HepG2 (cell line): ENCODE data around the gene IL1RAP. TPM values are rescaled to one million over a fixed set of nuclear protein-coding genes. Genes with fewer than 3 reads are reported as not detected.

Experiments
- ASH2L ChIP-seq: fragments of 300-600, 200-600 bp; sonication (generic); IDR thresholded peaks from 2 replicates; pipeline ENCODE4 v1.7.0; 2017; ENCODE audit warnings: low read depth, mild to moderate bottlenecking, moderate library complexity, mixed read lengths, low read length; ENCODE audit not compliant: insufficient read length
- BATF2 ChIP-seq: sonication (generic); formaldehyde crosslinking; IDR thresholded peaks from 2 replicates; pipeline ENCODE4 v1.8.0; 2022; ENCODE audit warnings: mild to moderate bottlenecking, missing genetic modification reagents, moderate library complexity
- CBX5 ChIP-seq: sonication (generic); formaldehyde crosslinking; IDR thresholded peaks from 2 replicates; pipeline ENCODE4 v1.4.0; 2020; ENCODE audit warnings: missing genetic modification reagents, borderline replicate concordance
- CENPBD1 ChIP-seq: sonication (generic); formaldehyde crosslinking; IDR thresholded peaks from 2 replicates; pipeline ENCODE4 v1.8.0; 2022; ENCODE audit warnings: missing genetic modification reagents, low read depth, mild to moderate bottlenecking, borderline replicate concordance
- DBP ChIP-seq: sonication (generic); formaldehyde crosslinking; IDR thresholded peaks from 2 replicates; pipeline ENCODE4 v1.4.0; 2020; ENCODE audit warnings: missing genetic modification reagents; ENCODE audit errors: not compliant biosample characterization
- ESRRA ChIP-seq: sonication (generic); formaldehyde crosslinking; IDR thresholded peaks from 2 replicates; pipeline ENCODE4 v1.5.1; 2020; ENCODE audit warnings: mild to moderate bottlenecking, low read depth, missing genetic modification reagents
- HNF4A ChIP-seq: sonication (generic); formaldehyde crosslinking; IDR thresholded peaks from 2 replicates; pipeline ENCODE4 v1.4.0; 2020; ENCODE audit warnings: missing genetic modification reagents
- HOMEZ ChIP-seq: IDR thresholded peaks from 2 replicates; pipeline ENCODE4 v1.6.1; 2016; ENCODE audit warnings: low read depth
- KDM1A ChIP-seq: IDR thresholded peaks from 2 replicates; pipeline ENCODE4 v1.6.1; 2016; ENCODE audit warnings: missing compliant biosample characterization
- KLF16 ChIP-seq, 2 experiments: sonication (generic) in 1 of 2; formaldehyde crosslinking in 1 of 2; IDR thresholded peaks; 2 replicates each; pipeline versions ENCODE4 v1.6.1 to v1.8.0; 2016 to 2023; ENCODE audit warnings: missing genetic modification reagents in 2 of 2, missing compliant biosample characterization in 1 of 2
- MBD4 ChIP-seq: IDR thresholded peaks from 2 replicates; pipeline ENCODE4 v1.6.1; 2012; ENCODE audit warnings: low read length, inconsistent platforms, borderline replicate concordance
- PRPF4 ChIP-seq: fragments of 200-400 bp; formaldehyde crosslinking; IDR thresholded peaks from 2 replicates; pipeline ENCODE4 v1.6.1; 2016; ENCODE audit warnings: low read length, low read depth; ENCODE audit not compliant: poor library complexity, severe bottlenecking
- RARA ChIP-seq: IDR thresholded peaks from 2 replicates; pipeline ENCODE4 v1.6.1; 2016; ENCODE audit warnings: missing genetic modification reagents, missing compliant biosample characterization
- RCOR2 ChIP-seq: IDR thresholded peaks from 2 replicates; pipeline ENCODE4 v1.6.1; 2016; ENCODE audit warnings: missing biosample characterization, missing genetic modification reagents
- SIX4 ChIP-seq: sonication (generic); formaldehyde crosslinking; IDR thresholded peaks from 2 replicates; pipeline ENCODE4 v1.4.0; 2020; ENCODE audit warnings: missing genetic modification reagents
- THAP7 ChIP-seq: sonication (generic); formaldehyde crosslinking; IDR thresholded peaks from 2 replicates; pipeline ENCODE4 v1.8.1; 2023; ENCODE audit warnings: mild to moderate bottlenecking, missing genetic modification reagents
- ZBTB34 ChIP-seq: sonication (generic); formaldehyde crosslinking; IDR thresholded peaks from 2 replicates; pipeline ENCODE4 v1.8.0; 2022; ENCODE audit warnings: mild to moderate bottlenecking, missing genetic modification reagents
- ZBTB7A ChIP-seq: sonication (generic); formaldehyde crosslinking; IDR thresholded peaks from 2 replicates; pipeline ENCODE4 v1.8.0; 2022; ENCODE audit warnings: mild to moderate bottlenecking, missing genetic modification reagents
- ZGPAT ChIP-seq: IDR thresholded peaks from 2 replicates; pipeline ENCODE4 v1.6.1; 2016; ENCODE audit warnings: mild to moderate bottlenecking
- ZKSCAN8 ChIP-seq: IDR thresholded peaks from 2 replicates; pipeline ENCODE4 v1.6.1; 2016; ENCODE audit warnings: borderline replicate concordance, missing genetic modification reagents, missing compliant biosample characterization
- ZNF30 ChIP-seq: sonication (generic); formaldehyde crosslinking; IDR thresholded peaks from 2 replicates; pipeline ENCODE4 v1.5.0; 2020; ENCODE audit warnings: mild to moderate bottlenecking, missing genetic modification reagents
- ZNF335 ChIP-seq: sonication (generic); formaldehyde crosslinking; IDR thresholded peaks from 2 replicates; pipeline ENCODE4 v1.4.0; 2020; ENCODE audit warnings: missing genetic modification reagents
- ZNF543 ChIP-seq: sonication (generic); formaldehyde crosslinking; IDR thresholded peaks from 2 replicates; pipeline ENCODE4 v1.4.0; 2020; ENCODE audit warnings: mild to moderate bottlenecking, missing genetic modification reagents
- ZNF552 ChIP-seq: sonication (generic); formaldehyde crosslinking; IDR thresholded peaks from 2 replicates; pipeline ENCODE4 v1.9.0; 2022; ENCODE audit warnings: missing genetic modification reagents, mild to moderate bottlenecking, borderline replicate concordance
- ZNF607 ChIP-seq: sonication (generic); formaldehyde crosslinking; IDR thresholded peaks from 2 replicates; pipeline ENCODE4 v1.5.1; 2020; ENCODE audit warnings: missing genetic modification reagents, mild to moderate bottlenecking, borderline replicate concordance
- polyA plus RNA-seq, 8 experiments: library from polyadenylated mRNA; depleted of rRNA in 3 of 8; stranded (reverse) in 7 of 8; unstranded in 1 of 8; fragments of >200 nt; fragmentation: Illumina TruSeq in 4 of 8; extraction: Trizol in 4 of 8; gene quantifications; 2 replicates each; pipeline versions ENCODE4 v1.2.1 to v1.2.3, GENCODE V29; 2011 to 2016; ENCODE audit warnings: low read depth in 4 of 8, missing spikeins in 1 of 8, mixed read lengths in 1 of 8; ENCODE audit not compliant: insufficient read depth in 1 of 8
- total RNA-seq, 5 experiments: library from RNA; depleted of rRNA; stranded (reverse); fragments of >200 nt; fragmentation: Illumina TruSeq; extraction: Trizol; gene quantifications; 2 replicates each; pipeline ENCODE4 v1.2.3, GENCODE V29; 2016; ENCODE audit warnings: low read depth in 1 of 5

The IL1RAP gene
- total and polyA plus RNA-seq, 2 of the 13 experiments (the other 11 are each of a cell fraction or from before 2014, with no cell fraction given) = 18.3 to 54.9 TPM

GRCh38 chr3:190534986-190535385 is 21.1 kb downstream of the IL1RAP start (continued):
- TF ChIP-seq THAP7 (CRISPR knock-in tag) = no peak
- no peak for TF ChIP-seq ZNF543 (CRISPR knock-in tag)
- no peak for TF ChIP-seq MBD4
- TF ChIP-seq CENPBD1 (CRISPR knock-in tag) = no peak
- peak; percentile 80; the same call in 1 of the 2 replicates for TF ChIP-seq HOMEZ (CRISPR knock-in tag)
- peak in 1 of 2 experiments; percentile 45; a peak in 1 of 4 replicates for TF ChIP-seq KLF16 (CRISPR knock-in tag; IDR thresholded peaks at IDR 0.05)
- TF ChIP-seq SIX4 = peak; percentile 91
- TF ChIP-seq CBX5 (CRISPR knock-in tag) = no peak
- no peak for TF ChIP-seq ZBTB34
- no peak for TF ChIP-seq ZNF552 (CRISPR knock-in tag)
- TF ChIP-seq ESRRA (CRISPR knock-in tag) = 0 out of 2 replicates have a peak, but pooled peaks have one; percentile 35
- peak; percentile 98 for TF ChIP-seq RCOR2
- TF ChIP-seq KDM1A (CRISPR knock-in tag) = peak; percentile 26; the same call in 1 of the 2 replicates
- TF ChIP-seq ZNF335 (CRISPR knock-in tag) = no peak
- no peak for TF ChIP-seq ASH2L
- peak; percentile 83 for TF ChIP-seq RARA (CRISPR knock-in tag)
- TF ChIP-seq ZGPAT (CRISPR knock-in tag) = peak; percentile 86
- TF ChIP-seq ZNF30 (CRISPR knock-in tag) = no peak
- no peak for TF ChIP-seq BATF2 (CRISPR knock-in tag)
- TF ChIP-seq ZBTB7A (CRISPR knock-in tag) = no peak
- peak; percentile 87; the same call in 1 of the 2 replicates for TF ChIP-seq ZKSCAN8
- TF ChIP-seq PRPF4 = no peak
- no peak for TF ChIP-seq ZNF607
- peak; percentile 92 for TF ChIP-seq HNF4A (CRISPR knock-in tag)
- TF ChIP-seq DBP = no peak
